Activated CD4-positive, alpha-beta T cell treated with anti-CD3 and anti-CD28 coated beads for 48 hours (primary cell): ENCODE results near the gene TNK2.
A peak's percentile ranks its signal among the peaks of the same experiment; 100 is the strongest.
"Not testable (repeated sequence)": the region's sequence is repeated elsewhere in the genome, so short reads cannot be mapped to it uniquely, and the experiment has no call there.

ENCODE experiments used
- DNase-seq: peaks from one replicate; pipeline ENCODE4 v3.0.0-alpha.2; 2020

Gene TNK2

DNA sequence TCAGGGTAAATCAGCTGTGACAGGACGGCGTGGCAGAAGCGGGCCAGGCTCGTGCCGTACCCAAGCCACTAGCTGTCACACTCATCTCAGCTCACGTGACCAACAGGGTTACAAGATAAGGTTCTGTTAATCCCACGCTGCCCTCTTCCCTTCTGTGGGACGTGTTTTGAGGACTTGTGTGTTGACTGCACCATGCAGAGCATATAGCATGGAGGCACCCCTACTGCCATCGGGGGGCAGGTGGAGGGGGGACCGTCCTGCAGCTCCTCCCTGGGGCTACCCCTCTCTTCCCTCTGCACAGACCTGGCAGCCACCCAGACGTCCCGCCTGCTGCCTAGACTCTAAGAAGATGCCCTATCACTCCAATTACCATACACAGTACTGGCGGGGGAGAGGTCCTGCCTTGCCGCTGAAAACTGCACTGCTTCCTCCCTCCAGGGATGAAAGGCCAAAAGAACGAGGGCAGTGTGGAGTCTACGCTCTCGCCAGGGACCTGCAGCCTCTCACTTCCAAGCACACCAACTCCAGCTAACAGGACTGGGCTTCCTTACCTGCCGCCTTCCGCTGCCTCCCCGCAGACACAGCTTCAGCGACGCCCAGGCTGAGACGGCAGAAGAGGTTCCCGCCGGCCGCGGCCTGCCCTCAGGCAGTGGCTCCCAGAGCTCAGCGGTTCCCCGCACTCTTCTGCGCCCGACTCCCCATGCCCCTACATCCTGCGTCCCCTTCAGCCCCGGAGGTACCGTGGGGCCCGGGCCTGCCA lies at the start of gene TNK2:
Gene TNK2 (minus strand): TSS at position 618 of the 760 bp plus-strand sequence. CDS start 19,963 bp downstream, outside the sequence.
- peak; percentile 73 for DNase-seq

DNA sequence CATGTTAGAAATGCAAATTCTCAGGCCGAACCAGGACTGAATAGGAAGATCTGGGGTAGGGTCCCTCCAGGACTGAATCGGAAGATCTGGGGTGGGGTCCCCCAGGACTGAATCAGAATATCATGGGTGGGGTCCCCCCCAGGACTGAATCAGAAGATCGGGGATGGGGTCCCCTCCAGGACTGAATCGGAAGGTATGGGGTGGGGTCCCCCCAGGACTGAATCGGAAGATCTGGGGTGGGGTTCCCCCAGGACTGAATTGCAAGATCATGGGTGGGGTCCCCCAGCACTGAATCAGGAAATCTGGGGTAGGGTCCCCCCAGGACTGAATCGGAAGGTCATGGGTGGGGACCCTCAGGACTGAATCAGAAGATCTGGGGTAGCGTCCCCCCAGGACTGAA lies 48.2 kb upstream of the TNK2 start:
- DNase-seq, result no peak

DNA sequence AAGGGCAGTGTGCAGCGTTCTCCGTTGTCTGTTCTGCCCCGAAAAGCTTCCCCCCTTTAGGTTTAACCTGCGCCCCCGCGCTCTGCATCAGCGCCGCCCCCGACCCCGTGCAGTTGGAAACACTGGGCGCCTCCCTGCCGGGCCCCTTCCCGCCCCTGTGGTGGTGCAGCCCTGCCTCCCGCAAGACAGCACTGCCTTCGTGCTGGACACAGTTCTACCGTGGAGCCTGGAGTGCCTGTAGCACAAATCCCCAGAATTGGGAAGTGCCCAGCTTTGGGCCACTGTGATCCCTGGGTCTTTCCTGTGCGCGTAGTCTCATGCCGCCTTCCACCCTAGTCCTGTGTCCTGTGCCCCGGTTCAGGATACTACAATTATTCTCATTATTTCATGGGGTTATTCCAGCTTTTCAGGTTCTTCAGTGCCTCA lies 47.1 kb upstream of the TNK2 start:
- peak; percentile 75 for DNase-seq

DNA sequence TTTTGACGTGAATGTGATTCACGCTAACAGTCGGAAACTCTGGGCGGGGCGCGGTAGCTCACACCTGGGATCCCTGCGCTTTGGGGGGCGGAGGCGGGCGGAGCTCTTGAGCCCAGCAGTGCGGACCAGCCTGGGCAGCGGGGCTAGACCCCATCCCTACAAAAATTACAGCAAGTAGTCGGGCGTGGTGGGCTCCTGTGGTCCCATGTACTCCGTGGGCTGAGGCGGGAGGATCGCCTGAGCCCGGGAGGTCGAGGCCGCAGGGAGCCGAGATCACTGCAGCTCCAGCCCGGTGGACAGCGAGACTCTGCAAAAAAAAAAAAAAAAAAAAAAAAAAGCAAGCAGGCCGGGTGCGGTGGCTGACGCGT lies 46.4 kb upstream of the TNK2 start:
- peak; percentile 59 for DNase-seq

DNA sequence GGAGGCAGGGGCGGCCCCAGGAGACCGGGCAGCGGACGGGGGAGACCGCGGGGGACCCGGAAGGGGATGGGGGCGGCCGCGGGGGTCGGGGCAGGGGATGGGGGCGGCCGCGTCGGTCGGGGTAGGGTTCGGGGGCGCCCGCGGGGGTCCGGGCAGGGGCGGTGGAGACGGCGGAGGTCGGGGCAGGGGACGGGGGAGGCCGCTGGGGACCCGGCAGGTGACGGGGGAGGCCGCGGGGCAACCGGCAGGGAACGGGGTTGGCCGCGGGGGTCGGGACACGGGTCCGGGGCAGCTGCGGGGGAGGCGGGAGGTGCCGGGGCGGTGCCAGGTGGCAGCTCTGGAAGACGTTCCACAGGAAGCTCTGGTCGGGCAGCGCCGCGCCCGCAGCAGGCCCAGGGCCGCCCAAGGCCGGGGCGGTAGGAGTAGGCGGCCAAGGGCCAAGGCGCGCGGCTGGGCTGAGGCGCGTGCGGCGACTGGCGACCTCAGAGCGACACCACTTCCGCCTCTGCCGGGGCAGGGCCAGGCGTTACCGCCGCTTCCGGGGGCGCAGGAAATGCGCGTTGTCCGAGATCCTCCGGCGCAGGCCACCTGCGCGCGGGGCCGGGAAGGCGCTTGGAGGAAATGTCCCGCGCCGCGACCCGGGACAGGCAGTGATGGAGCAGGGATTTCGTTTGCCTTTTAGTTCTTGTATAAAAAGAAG lies 45.9 kb upstream of the TNK2 start:
- DNase-seq, result peak; percentile 84

DNA sequence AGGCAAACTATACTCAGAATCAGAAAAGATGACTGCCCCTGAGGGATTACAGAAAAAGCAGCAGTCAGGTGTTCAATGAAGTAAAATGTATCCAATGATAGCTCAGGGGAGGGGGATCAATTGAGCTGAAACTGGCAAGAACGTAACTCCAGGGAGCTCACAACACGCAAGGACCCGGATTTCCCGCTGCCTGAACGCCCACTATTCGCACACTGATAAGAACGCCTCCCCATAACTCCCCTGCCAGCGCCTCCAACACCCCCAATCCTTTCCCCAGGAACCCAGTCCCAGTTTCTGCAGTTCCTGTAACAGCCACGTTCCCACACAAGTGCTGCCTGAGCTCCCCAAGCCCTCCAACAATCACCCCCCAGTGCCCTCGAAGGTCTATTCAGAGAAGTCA lies 44.2 kb upstream of the TNK2 start:
- DNase-seq, result not testable (repeated sequence)

DNA sequence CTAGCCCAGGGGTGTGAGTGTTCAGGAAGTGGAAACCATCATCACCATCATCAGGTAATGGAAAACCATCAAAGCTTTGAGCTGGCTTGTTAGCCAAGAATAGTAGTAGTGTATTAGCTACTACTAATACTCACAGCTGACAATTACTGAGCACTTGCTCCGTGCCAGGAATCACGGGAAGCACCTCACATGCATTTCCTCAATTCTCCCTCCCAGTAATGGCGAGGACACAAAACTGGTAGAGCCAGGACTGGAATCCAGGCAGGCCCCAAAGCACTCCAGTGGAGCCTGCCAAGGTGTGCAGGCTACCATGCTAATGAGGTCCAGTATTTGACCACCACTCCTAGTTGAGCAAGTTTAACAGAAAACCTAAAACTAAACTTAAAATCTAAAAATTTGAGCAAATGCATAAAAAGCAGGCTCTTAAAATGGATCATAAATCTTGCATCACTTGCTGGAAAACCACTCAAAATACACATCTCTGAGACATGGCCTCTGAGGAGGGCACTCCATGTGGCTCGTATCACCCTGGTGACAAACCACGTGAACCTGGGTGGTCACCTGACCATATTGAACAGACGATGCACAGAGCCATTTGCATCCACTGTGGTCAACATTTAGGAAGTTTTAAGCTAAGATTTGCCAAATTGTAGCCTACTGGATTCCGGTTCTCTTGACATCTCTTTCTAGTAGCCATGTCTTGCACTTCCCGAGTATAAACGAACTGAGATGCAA lies 43.3 kb upstream of the TNK2 start:
- not testable (repeated sequence) for DNase-seq

DNA sequence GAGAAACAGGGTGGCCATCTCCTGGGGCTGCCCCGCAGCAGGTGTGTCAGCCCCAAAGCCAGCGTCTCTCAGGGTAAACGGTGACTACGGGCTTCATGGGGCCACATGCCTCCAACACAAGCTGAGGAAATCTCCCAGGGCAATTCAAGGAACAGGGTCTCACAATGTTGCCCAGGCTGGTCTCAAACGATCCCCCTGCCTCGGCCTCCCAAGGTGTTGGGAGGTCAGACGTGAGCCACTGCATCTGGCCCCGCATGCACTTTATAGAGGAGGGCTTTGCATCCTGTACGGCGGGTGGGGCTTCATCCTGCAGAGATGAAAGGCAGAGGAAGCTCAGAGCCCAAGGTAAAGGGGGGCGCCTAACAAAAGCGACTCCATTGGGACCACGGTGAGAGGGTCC lies 42.4 kb upstream of the TNK2 start:
- DNase-seq, result not testable (repeated sequence)

DNA sequence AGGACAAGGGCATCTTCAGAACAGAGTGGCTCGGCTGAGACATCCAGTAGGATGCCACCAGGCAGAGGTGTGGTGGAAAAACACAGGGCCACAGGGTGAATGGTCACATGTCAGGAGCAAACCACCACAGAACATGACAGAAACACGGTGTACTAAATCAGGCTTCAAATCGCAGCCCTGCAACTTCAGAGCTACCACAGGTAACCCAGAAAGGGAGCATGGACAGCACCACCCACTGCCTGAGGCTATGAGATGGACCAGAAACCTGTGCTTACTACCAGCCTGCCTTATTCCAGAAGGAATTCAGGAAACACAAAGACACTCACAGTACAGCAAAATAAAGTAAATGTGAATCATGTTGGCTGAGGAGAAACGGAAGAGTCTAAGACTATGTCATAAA lies 41.8 kb upstream of the TNK2 start:
- not testable (repeated sequence) for DNase-seq

DNA sequence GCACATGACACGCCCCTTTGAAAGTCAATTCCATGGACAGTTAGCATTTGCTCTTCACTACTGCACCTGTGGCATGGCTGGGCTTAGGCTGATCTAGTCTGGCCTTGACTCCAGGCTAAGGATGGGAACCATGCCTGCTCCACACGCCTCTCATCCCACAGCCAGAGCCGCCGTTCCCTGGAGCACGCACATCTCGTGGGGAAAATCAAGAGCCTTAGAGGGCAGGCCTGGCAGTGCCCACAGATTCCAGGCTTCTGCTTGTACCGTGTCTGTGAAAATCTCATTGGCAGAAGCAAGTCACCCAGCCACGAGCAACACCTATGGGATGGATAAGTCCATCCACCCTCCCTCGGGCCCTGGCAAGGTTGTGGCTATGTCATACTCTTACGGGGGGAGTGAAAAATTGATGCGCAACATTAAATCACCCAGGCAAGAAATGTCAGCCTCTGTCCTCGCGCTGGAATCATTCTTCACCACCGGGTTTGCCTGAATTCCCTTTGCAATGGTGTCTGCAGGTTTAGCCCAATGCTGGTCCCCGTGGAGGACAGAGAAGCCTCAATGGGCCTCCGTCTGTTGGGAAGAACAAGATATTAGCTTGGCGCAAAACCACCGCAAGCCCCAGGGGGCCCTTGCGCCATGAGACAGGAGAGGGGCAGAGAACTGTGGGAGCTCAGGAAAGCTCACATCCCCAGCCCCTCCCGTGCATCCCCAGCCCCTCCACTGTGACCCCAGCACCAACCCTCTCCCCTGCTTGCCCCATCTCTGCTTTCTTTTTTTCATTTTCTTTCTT lies 38.8 kb upstream of the TNK2 start:
- not testable (repeated sequence) for DNase-seq

DNA sequence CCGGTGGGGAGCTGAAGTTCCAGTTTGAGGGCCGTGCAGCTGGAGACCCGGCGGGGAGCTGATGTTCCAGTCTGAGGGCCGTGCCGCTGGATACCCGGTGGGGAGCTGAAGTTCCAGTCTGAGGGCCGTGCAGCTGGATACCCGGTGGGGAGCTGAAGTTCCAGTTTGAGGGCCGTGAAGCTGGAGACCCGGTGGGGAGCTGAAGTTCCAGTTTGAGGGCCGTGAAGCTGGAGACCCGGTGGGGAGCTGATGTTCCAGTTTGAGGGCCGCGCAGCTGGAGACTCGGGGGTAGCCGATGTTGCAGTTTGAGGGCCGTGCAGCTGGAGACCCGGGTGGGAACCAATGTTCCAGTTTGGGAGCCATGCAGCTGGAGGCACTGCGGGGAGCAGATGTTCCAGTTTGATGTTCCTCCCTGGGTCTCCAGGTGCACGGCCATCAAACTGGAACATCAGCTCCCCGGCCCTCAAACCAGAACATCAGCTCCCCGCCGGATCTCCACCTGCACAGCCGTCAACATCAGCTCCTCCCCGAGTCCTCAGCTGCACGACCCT lies 33.0 kb upstream of the TNK2 start:
- DNase-seq, result not testable (repeated sequence)

DNA sequence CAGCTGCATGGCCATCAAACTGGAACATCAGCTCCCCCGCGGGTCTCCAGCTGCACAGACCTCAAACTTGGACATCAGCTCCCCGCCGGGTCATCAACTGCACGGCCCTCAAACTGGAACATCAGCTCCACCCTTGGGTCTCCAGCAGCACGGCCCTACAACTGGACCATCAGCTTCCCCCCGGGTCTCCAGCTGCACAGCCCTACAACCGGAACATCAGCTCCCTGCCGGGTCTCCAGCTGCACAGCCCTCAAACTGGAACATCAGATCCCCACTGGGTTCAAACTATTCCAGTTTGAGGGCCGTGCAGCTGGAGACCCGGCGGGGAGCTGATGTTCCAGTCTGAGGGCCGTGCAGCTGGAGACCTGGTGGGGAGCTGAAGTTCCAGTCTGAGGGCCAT lies 32.5 kb upstream of the TNK2 start:
- not testable (repeated sequence) for DNase-seq

DNA sequence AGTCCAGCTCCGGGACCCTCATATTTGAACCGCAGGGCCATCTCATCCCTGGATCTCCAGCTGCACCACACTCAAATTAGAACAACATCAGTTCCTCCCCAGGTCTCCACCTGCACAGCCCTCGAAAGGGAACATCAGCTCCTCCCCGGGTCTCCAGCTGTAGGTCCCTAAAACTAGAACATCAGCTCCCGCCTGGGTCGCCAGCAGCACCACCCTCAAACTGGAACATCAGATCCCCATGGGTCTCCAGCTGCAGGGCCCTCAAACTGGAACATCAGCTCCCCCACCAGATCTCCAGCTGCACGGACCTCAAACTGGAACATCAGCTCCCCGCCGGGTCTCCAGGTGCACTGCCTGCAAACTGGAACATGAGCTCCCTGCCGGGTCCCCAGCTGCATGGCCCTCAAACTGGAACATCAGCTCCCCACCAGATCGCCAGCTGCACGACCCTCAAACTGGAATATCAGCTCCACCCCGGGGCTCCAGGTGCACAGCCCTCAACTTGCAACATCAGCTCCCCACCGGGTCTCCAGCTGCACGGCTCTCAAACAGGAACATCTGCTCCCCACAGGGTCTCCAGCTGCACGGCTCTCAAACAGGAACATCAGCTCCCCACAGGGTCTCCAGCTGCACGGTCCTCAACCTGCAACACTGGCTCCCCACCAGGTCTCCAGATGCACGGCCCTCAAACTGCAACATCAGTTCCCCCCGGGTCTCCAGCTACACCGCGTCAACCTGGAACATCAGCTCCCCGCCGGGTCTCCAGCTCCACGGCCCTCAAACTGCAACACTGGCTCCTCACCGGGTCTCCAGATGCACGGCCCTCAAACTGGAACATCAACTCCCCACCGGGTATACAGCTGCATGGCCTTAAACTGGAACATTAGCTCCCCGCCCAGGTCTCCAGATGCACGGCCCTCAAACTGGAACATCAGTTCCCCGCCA lies 31.4 kb upstream of the TNK2 start:
- DNase-seq, result not testable (repeated sequence)

DNA sequence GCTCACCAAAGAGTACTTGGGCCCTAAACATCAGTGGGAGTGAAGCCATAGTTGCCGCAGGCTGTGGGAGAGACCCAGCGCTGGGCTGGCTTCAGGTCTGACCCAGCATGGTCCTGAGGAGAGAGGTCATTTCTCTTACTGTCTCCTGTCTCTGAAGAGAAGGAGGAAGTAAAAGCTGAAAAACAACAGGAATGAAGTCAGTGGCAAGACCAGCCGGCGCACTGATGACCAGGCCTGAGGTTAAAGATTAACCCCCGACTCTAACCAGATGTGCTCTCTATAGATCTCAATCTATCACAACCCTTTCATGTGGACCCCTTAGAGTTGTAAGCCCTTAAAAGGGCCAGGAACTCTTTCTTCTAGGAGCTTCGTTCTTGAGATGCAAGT lies 24.7 kb upstream of the TNK2 start:
- DNase-seq, result not testable (repeated sequence)

DNA sequence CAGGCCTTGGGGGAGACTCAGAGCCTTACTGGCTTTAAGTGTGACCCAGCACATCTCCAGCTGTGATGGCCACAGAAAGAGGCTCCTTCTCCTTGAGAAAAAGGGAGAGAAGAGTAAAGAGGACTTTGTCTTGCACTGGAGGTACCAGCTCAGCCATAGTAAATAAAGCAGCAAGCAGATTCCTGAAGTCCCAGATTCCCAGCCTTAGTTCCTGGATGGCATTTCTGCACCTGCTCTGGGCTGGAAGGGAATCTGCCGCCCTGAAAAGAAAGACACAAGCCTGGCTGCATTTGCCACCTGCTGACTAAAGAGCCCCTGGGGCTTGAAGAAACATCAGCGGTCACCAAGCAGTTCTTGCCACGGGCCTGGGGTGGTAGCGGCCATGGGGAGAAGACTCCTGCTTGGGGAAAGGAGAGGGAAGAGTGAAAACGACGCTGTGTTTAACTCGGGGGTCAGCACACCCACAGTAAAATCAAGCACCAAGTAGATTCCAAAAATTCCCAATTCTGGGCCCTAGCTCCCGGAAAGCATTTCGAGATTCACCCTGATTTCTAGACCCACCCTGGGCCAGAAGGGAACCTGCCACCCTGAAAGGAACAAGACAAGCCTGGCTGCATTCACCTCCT lies 24.2 kb upstream of the TNK2 start:
- DNase-seq, result no peak

DNA sequence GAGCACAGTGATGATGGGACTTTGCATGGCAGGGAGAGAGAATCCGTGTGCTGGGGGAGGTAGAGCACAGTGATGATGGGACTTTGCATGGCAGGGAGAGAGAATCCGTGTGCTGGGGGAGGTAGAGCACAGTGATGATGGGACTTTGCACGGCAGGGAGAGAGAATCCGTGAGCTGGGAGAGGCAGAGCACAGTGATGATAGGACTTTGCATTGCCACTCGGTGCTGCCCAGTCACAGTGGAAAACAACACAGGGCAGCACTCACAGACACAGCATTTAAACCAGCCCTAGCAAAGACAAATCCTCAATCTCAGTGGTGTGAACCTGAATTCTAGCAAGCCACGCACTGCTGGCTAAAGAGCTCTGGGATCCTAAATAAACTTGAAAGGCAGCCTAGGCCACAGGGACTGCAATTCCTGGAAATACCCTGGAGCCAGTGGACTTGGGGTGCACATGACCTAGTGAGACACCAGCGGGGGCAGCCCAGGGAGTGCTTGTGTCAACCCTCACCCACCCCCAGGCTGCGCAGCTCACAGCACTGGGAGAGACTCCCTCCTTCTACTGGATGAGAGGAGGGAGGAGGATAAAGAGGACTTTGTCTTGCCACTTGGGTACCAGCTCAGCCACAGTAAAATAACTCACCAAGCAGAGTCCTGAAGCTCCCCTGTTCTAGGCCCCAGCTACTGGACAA lies 23.4 kb upstream of the TNK2 start:
- no peak for DNase-seq

DNA sequence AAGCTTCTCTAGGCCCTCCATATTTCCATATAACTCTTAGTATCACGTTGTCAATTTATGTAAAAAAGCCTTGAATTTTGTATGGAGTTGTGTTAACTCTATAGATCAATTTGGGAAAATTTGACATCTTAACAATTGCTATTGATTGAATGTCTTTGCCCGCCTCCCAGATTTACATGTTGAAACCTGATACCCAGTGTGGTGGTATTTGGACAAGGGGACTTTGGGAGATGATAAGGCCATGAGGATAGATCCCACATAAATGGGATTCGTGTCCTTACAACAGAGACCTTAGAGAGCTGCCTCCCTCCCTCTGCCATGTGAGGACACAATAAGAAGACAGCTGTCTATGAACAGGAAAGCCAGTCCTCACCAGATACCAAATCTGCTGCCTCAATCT lies 21.1 kb upstream of the TNK2 start:
- DNase-seq, result no peak

DNA sequence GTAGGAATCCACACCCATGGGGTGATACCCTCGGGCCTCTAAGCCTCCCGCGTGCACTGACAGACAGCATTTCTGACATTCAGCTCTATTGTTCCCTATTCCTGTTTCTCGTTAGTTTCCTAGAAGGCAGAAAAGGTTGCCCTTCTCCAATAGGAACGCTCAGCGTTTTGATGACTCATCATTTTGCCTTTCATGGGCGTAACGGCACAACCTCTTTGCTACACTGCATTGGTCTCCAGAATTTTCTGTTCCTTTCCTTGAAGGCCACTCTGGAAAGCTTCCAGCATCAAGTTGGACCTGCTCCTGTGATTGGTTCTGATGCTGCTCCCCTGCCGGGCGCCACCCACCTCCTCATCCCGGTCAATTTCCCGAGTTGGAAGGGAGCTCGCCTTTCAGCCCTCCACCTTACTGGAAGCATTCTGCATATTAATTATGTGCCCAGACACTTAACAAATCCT lies 13.0 kb upstream of the TNK2 start:
- no peak for DNase-seq

DNA sequence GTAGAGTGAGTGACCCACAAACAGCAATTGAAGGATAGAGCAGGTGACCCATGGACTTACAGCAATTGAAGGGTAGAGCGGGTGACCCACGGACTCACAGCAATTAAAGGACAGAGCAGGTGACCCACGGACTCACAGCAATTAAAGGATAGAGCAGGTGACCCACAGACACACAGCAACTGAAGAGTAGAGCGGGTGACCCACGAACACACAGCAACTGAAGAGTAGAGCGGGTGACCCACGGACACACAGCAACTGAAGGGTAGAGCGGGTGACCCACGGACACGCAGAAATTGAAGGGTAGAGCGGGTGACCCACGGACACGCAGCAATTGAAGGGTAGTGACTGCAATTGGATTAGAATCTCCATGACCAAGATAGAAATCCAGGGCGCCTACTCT lies 9.8 kb upstream of the TNK2 start:
- DNase-seq, result no peak

DNA sequence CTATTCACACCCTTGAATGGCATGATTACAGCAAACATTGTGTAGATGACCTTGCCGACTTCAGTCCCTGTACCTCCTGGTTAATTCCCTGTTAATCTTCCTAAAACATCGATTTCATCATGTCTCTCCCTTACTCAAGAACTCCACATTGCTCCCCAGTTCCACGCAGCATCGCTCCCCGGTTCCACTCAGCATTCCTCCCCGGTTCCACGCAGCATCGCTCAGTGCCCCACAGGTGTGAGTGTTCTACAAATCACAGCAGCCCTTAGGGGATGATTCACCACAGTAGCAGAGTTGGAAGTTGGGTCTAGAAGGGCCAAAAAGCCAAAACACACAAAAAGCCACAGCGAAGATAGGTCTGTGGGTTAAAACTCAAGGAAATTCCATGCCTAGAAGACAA lies 8.6 kb upstream of the TNK2 start:
- no peak for DNase-seq
